Osteoblast (primary cell): Measurements from ENCODE around the gene FAM53A. TPM values are rescaled to one million over a fixed set of nuclear protein-coding genes. Genes with fewer than 3 reads are reported as not detected.
A peak's percentile ranks its signal among the peaks of the same experiment; 100 is the strongest.

Experiments
- DNase-seq: peaks from one replicate; pipeline ENCODE4 v3.0.0; 2011; ENCODE audit warnings: low spot score, mixed read lengths; ENCODE audit not compliant: insufficient read length; ENCODE audit errors: missing footprints
- H2AFZ ChIP-seq: 2 replicates; pipeline ENCODE4 v1.6.0; 2011; ENCODE audit warnings: mild to moderate bottlenecking, low read length
- H3K27ac ChIP-seq: 2 replicates; pipeline ENCODE4 v1.5.1; 2011; ENCODE audit warnings: mild to moderate bottlenecking, low read depth, low read length, moderate library complexity
- H3K27me3 ChIP-seq: 2 replicates; pipeline ENCODE4 v1.6.0; 2012; ENCODE audit warnings: mild to moderate bottlenecking, control low read depth, inconsistent platforms, low read length, moderate library complexity; ENCODE audit not compliant: insufficient read depth
- H3K36me3 ChIP-seq: 2 replicates; pipeline ENCODE4 v1.5.1; 2011; ENCODE audit warnings: mild to moderate bottlenecking, low read length, control low read depth, moderate library complexity; ENCODE audit not compliant: insufficient read depth
- H3K4me1 ChIP-seq: 2 replicates; pipeline ENCODE4 v1.5.1; 2011; ENCODE audit warnings: mild to moderate bottlenecking, low read length, control low read depth, moderate library complexity; ENCODE audit not compliant: insufficient read depth
- H3K4me2 ChIP-seq: 2 replicates; pipeline ENCODE4 v1.6.0; 2011; ENCODE audit warnings: mild to moderate bottlenecking, low read length; ENCODE audit not compliant: insufficient read depth
- H3K4me3 ChIP-seq: fragments of 200-600 bp; sonication (generic); 3 replicates; pipeline ENCODE4 v1.5.1; 2012; ENCODE audit warnings: mild to moderate bottlenecking, low read length, inconsistent platforms; ENCODE audit not compliant: insufficient read depth
- H3K79me2 ChIP-seq: 2 replicates; pipeline ENCODE4 v1.6.0; 2012; ENCODE audit warnings: mild to moderate bottlenecking, low read length, control low read depth, inconsistent platforms; ENCODE audit not compliant: insufficient read depth
- H3K9me3 ChIP-seq: 2 replicates; pipeline ENCODE4 v1.5.1; 2011; ENCODE audit warnings: low read depth, low read length, control low read depth
- H4K20me1 ChIP-seq: 2 replicates; pipeline ENCODE4 v1.6.0; 2012; ENCODE audit warnings: mild to moderate bottlenecking, low read length, control low read depth; ENCODE audit not compliant: insufficient read depth
- CTCF ChIP-seq: IDR thresholded peaks from 2 replicates; pipeline ENCODE4 v1.5.1; 2011; ENCODE audit warnings: mild to moderate bottlenecking, low read depth, low read length, moderate library complexity; ENCODE audit errors: extremely low read depth
- total RNA-seq: library from RNA; depleted of rRNA; stranded (reverse); fragments of >200 nt; gene quantifications from 2 replicates; pipeline ENCODE4 v1.2.3, GENCODE V29; 2012

FAM53A gene
- total RNA-seq, 1 donor: 4.3 TPM

DNA sequence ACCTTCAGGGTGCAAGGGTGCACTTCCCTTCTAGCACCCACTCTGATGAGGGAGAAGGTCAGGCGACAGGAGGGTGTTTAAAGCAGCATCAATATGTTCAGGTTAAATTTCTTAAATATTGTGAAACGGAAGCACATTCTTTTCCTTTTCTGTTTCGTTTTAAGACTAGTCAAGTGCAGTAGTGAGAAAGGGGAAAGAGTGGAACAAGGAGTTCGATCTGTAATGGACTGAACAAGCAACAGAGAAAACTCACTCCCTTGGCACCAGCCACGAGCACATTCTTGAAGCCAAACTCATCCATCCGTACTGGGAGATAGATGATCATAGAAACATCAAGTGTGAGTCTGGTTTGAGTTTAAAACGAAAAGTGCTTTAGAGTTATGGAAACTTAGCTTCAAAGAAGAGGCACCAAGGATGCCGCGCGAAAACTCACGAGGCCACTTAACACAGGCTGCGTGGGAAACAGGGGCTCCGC is 815 bp downstream of the FAM53A start:
- peak overlapping the region; percentile 89 for H3K4me2 ChIP-seq
- H2AFZ ChIP-seq: peak overlapping the region; percentile 83
- DNase-seq: peak; percentile 95
- peak overlapping the region; percentile 85 for H3K27ac ChIP-seq
- peaks cover 8% of the 10 kb centered on the region for H3K4me1 ChIP-seq
- H3K4me3 ChIP-seq: peak overlapping the region; percentile 73
- no peak for TF ChIP-seq CTCF
- no peaks in the 10 kb centered on the region for H3K79me2 ChIP-seq
- H4K20me1 ChIP-seq: no peaks in the 10 kb centered on the region
- no peaks in the 10 kb centered on the region for H3K36me3 ChIP-seq
- H3K9me3 ChIP-seq: no peaks in the 10 kb centered on the region
- no peaks in the 10 kb centered on the region for H3K27me3 ChIP-seq

- no peaks in the 10 kb centered on the region for H4K20me1 ChIP-seq
- no peaks in the 10 kb centered on the region for H3K79me2 ChIP-seq
- peak overlapping the region; percentile 85 for H3K27ac ChIP-seq
- no peaks in the 10 kb centered on the region for H3K36me3 ChIP-seq
- peak overlapping the region; percentile 73 for H3K4me3 ChIP-seq
- H3K4me1 ChIP-seq: peaks cover 8% of the 10 kb centered on the region
- no peak for TF ChIP-seq CTCF
- peak overlapping the region; percentile 83 for H2AFZ ChIP-seq
- H3K27me3 ChIP-seq: no peaks in the 10 kb centered on the region
- peak overlapping the region; percentile 89 for H3K4me2 ChIP-seq
- no peaks in the 10 kb centered on the region for H3K9me3 ChIP-seq
- peak; percentile 10 for DNase-seq
Measured at GRCh38 chr4:1682860-1683259, 1.3 kb downstream of the FAM53A start.

DNA sequence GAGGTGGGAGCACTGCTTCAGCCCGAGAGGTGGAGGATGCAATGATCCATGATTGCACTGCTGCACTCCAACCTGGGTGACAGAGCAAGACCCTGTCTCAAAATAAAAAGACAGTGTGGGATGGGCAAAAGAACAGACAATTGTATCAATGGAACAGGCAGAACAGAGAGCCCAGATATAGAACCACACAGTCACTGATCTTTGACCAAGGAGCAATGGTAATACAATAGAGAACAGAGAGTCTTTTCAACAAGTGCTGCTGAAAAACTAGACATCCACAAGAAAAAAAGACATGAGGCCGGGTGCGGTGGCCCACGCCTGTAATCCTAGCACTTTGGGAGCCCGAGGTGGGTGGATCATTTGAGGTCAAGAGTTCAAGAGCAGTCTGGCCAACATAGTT is 5.9 kb downstream of the FAM53A start:
- H3K27me3 ChIP-seq: no peaks in the 10 kb centered on the region
- DNase-seq: no peak
- H3K36me3 ChIP-seq: no peaks in the 10 kb centered on the region
- peaks cover 6% of the 10 kb centered on the region for H3K4me1 ChIP-seq
- no peaks in the 10 kb centered on the region for H3K9me3 ChIP-seq
- no peak overlapping the region for H3K4me2 ChIP-seq
- no peak for TF ChIP-seq CTCF
- H2AFZ ChIP-seq: no peak overlapping the region
- no peaks in the 10 kb centered on the region for H4K20me1 ChIP-seq
- H3K4me3 ChIP-seq: no peak overlapping the region
- no peak overlapping the region for H3K27ac ChIP-seq
- no peaks in the 10 kb centered on the region for H3K79me2 ChIP-seq

GRCh38 chr4:1676605-1677525 is 7.2 kb downstream of the FAM53A start:
- Histone ChIP-seq H3K79me2 (no peaks in the 10 kb centered on the region), H3K36me3 (no peaks in the 10 kb centered on the region), H3K4me1 (no peaks in the 10 kb centered on the region), H2AFZ (no peak overlapping the region), H4K20me1 (no peaks in the 10 kb centered on the region), H3K27ac (no peak overlapping the region), H3K9me3 (no peaks in the 10 kb centered on the region), H3K4me2 (no peak overlapping the region), H3K4me3 (no peak overlapping the region), H3K27me3 (no peaks in the 10 kb centered on the region)
- no peak for TF ChIP-seq CTCF
- DNase-seq: no peak
